ENCODE results near the gene CADM1. TPM values are rescaled to one million over a fixed set of nuclear protein-coding genes. Genes with fewer than 3 reads are reported as not detected.

Gene CADM1
- total RNA-seq, 2 donors from 2014 or later = 1.4 to 6.1 TPM

DNA sequence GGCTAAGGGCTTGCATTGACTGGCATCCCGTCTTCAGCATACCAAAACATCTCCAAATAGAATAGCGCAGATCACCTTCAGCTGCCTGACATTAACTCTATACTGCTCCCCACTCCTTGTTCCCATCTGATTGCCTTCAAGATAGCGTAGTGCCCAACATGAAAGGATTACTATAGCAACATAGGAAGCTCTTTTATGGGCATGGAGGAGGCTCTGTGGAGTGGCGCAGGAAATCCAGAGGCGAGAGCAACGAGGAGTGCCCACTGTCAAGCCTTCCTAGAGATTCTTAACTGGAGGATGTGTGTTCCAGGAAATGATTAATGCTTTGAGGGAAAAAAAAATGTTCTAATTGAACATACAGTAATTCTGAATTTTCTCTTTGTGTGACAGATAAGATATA, 213.3 kb downstream of the CADM1 start:
- DNase-seq (ENCODE audit: low spot score) = no peak
- no peaks in the 10 kb centered on the region for H3K4me1 ChIP-seq (ENCODE audit: control insufficient read depth in 1 of 2, low read depth in 2 of 2)
- ATAC-seq (ENCODE audit: insufficient number of reproducible peaks, low FRiP score, low read depth) = no peak
- H3K4me3 ChIP-seq = no peak overlapping the region
- H3K36me3 ChIP-seq = no peaks in the 10 kb centered on the region
- H3K27me3 ChIP-seq (replicated peaks; ENCODE audit: insufficient read depth) = no peaks in the 10 kb centered on the region
- no peaks in the 10 kb centered on the region for H3K9me3 ChIP-seq
- H3K27ac ChIP-seq = no peak overlapping the region
- TF ChIP-seq CTCF (IDR thresholded peaks at IDR 0.05) = no peak

DNA sequence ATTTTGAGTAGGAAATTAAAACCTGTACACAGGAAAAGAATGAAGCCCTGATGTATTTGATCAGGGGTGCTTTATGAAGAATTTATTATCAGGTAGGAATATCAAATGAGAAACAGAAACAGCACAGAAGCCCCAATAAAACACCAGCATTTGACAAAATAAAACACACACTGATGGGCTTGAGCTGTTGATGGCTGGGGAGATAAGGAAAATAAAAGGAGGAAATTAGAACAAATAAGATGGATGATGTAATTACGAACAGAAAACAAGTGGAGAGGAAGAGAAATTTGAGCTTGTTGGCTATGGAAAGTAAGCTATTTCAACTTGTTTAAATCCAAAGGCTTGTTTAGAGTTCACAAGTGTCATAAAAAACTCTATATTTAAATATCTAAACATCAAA, 213.7 kb downstream of the CADM1 start:
- TF ChIP-seq CTCF (IDR thresholded peaks at IDR 0.05) = no peak
- Histone ChIP-seq H3K9me3 (no peaks in the 10 kb centered on the region), H3K27me3 (replicated peaks; ENCODE audit: insufficient read depth) (no peaks in the 10 kb centered on the region), H3K4me1 (ENCODE audit: control insufficient read depth in 1 of 2, low read depth in 2 of 2) (no peaks in the 10 kb centered on the region), H3K4me3 (no peak overlapping the region), H3K36me3 (no peaks in the 10 kb centered on the region), H3K27ac (no peak overlapping the region)
- ATAC-seq (ENCODE audit: insufficient number of reproducible peaks, low FRiP score, low read depth) (no peak), DNase-seq (ENCODE audit: low spot score) (no peak)

- H3K4me3 ChIP-seq = no peak overlapping the region
- H3K9me3 ChIP-seq = no peaks in the 10 kb centered on the region
- TF ChIP-seq CTCF (IDR thresholded peaks at IDR 0.05) = no peak
- no peaks in the 10 kb centered on the region for H3K4me1 ChIP-seq (ENCODE audit: control insufficient read depth in 1 of 2, low read depth in 2 of 2)
- no peak overlapping the region for H3K27ac ChIP-seq
- no peak for DNase-seq (ENCODE audit: low spot score)
- no peak for ATAC-seq (ENCODE audit: insufficient number of reproducible peaks, low FRiP score, low read depth)
- H3K36me3 ChIP-seq = no peaks in the 10 kb centered on the region
- H3K27me3 ChIP-seq (replicated peaks; ENCODE audit: insufficient read depth) = no peaks in the 10 kb centered on the region
These were observed 216.9 kb downstream of the CADM1 start for GRCh38 chr11:115287266-115287665.

GRCh38 chr11:115286614-115287013, 217.6 kb downstream of the CADM1 start:
- no peak overlapping the region for H3K27ac ChIP-seq
- DNase-seq (ENCODE audit: low spot score) (no peak), ATAC-seq (ENCODE audit: insufficient number of reproducible peaks, low FRiP score, low read depth) (no peak)
- no peak for TF ChIP-seq CTCF (IDR thresholded peaks at IDR 0.05)
- no peaks in the 10 kb centered on the region for H3K4me1 ChIP-seq (ENCODE audit: control insufficient read depth in 1 of 2, low read depth in 2 of 2)
- no peaks in the 10 kb centered on the region for H3K27me3 ChIP-seq (replicated peaks; ENCODE audit: insufficient read depth)
- no peaks in the 10 kb centered on the region for H3K36me3 ChIP-seq
- H3K4me3 ChIP-seq = no peak overlapping the region
- no peaks in the 10 kb centered on the region for H3K9me3 ChIP-seq

GRCh38 chr11:115284773-115285172, 219.4 kb downstream of the CADM1 start:
- H3K4me1 ChIP-seq (ENCODE audit: control insufficient read depth in 1 of 2, low read depth in 2 of 2) = no peaks in the 10 kb centered on the region
- no peaks in the 10 kb centered on the region for H3K36me3 ChIP-seq
- H3K27ac ChIP-seq = no peak overlapping the region
- ATAC-seq (ENCODE audit: insufficient number of reproducible peaks, low FRiP score, low read depth) (no peak), DNase-seq (ENCODE audit: low spot score) (no peak)
- no peaks in the 10 kb centered on the region for H3K27me3 ChIP-seq (replicated peaks; ENCODE audit: insufficient read depth)
- no peak for TF ChIP-seq CTCF (IDR thresholded peaks at IDR 0.05)
- H3K9me3 ChIP-seq = no peaks in the 10 kb centered on the region
- H3K4me3 ChIP-seq = no peak overlapping the region
